Sciatic nerve (tissue), 2 donors: ENCODE data around the gene CERS1. TPM values are rescaled to one million over a fixed set of nuclear protein-coding genes. Genes with fewer than 3 reads are reported as not detected.
A peak's percentile ranks its signal among the peaks of the same experiment; 100 is the strongest.
"Not testable (repeated sequence)": the region's sequence is repeated elsewhere in the genome, so short reads cannot be mapped to it uniquely, and the experiment has no call there.

Experiments used
- ATAC-seq: fragments of 200-7000 bp; cut with Tn5 transposase; one replicate; pipeline ENCODE4 v1.9.1; 2020; ENCODE audit warnings: mild to moderate bottlenecking, moderate library complexity
- DNase-seq: peaks from one replicate; pipeline ENCODE4 v3.0.0-alpha.2; 2020; ENCODE audit warnings: low spot score
- intact Hi-C: fragments of 100-400 bp; cut with DNase I; formaldehyde crosslinking; loops from one replicate; pipeline ENCODE4 v1.14.2; 2022
- total RNA-seq: library from RNA; stranded (reverse); fragmentation: NEBNext Ultra II Directional; extraction: Animal tissue kit (Norgen Biotek cat#: 25700); gene quantifications from one replicate; pipeline ENCODE4 v1.2.1, GENCODE V29; 2021
- donor health status: DM: no; HTN: no; CAD: no.
- donor health status: DM: no; HTN: no; CAD: no.

Gene CERS1
- total RNA-seq, 1 donor from 2014 or later, result 19.7 TPM

- DNase-seq, result no peak
- intact Hi-C loops, result no loop called here
- no peak for ATAC-seq
These were observed 24.4 kb upstream of the CERS1 start for GRCh38 chr19:18920400-18920799.

- ATAC-seq (no peak), DNase-seq (no peak)
- intact Hi-C loops, result no loop called here
These were observed 23.9 kb upstream of the CERS1 start for GRCh38 chr19:18919900-18920214.

GRCh38 chr19:18919086-18919899 lies 23.3 kb upstream of the CERS1 start, which contains the start of the genes COPE and DDX49:
TSS of gene COPE (minus strand) at chr19:18919387. CDS start at chr19:18919348, 39 bp downstream.
TSS of gene DDX49 (plus strand) at chr19:18919715. CDS start at chr19:18919742, 27 bp downstream.
- peak; percentile 98 for DNase-seq
- intact Hi-C loops, result no loop called here
- ATAC-seq, result peak; percentile 99

- intact Hi-C loops, ATAC-seq, DNase-seq: not testable (repeated sequence)
These were observed 21.6 kb upstream of the CERS1 start for GRCh38 chr19:18917593-18917992.

- ATAC-seq (no peak), DNase-seq (no peak)
- intact Hi-C loops, result no loop called here
These were observed 19.7 kb upstream of the CERS1 start for GRCh38 chr19:18915639-18916038.

- intact Hi-C loops, result no loop called here
- DNase-seq, result no peak
- no peak for ATAC-seq
These were observed 17.5 kb upstream of the CERS1 start for GRCh38 chr19:18913466-18913865.

- intact Hi-C loops, result no loop called here
- ATAC-seq (no peak), DNase-seq (no peak)
These were observed 17.0 kb upstream of the CERS1 start for GRCh38 chr19:18912933-18913332.

- ATAC-seq, result no peak
- intact Hi-C loops, result no loop called here
These were observed 15.0 kb upstream of the CERS1 start for GRCh38 chr19:18910801-18911436.

GRCh38 chr19:18910010-18910409 lies 14.1 kb upstream of the CERS1 start:
- DNase-seq, result no peak
- no peak for ATAC-seq
- intact Hi-C loops, result no loop called here

More at GRCh38 chr19:18910801-18911436, 15.0 kb upstream of the CERS1 start:
- DNase-seq, result no peak

GRCh38 chr19:18908917-18909619 lies 13.1 kb upstream of the CERS1 start:
- DNase-seq (no peak), ATAC-seq (no peak)
- intact Hi-C loops, result loop anchor here (10.0 kb wide), 1 partner anchor 76 kb away; no protein-coding TSS in a partner anchor

- DNase-seq (no peak), ATAC-seq (no peak)
- intact Hi-C loops, result loop anchor here (10.0 kb wide), 1 partner anchor 78 kb away; no protein-coding TSS in a partner anchor
These were observed 10.9 kb upstream of the CERS1 start for GRCh38 chr19:18906605-18907519.

GRCh38 chr19:18905513-18906236 lies 9.7 kb upstream of the CERS1 start:
- DNase-seq, result no peak
- intact Hi-C loops, result loop anchor here (10.0 kb wide), 1 partner anchor 79 kb away; no protein-coding TSS in a partner anchor
- no peak for ATAC-seq

- DNase-seq (no peak), ATAC-seq (no peak)
- intact Hi-C loops, result loop anchor here (10.0 kb wide), 1 partner anchor 80 kb away; no protein-coding TSS in a partner anchor
These were observed 9.1 kb upstream of the CERS1 start for GRCh38 chr19:18905058-18905456.

- intact Hi-C loops, result loop anchor here (10.0 kb wide), 1 partner anchor 80 kb away; no protein-coding TSS in a partner anchor
- ATAC-seq (no peak), DNase-seq (no peak)
These were observed 8.5 kb upstream of the CERS1 start for GRCh38 chr19:18904334-18905057.

- DNase-seq (no peak), ATAC-seq (no peak)
- intact Hi-C loops, result loop anchor here (10.0 kb wide), 1 partner anchor 81 kb away; no protein-coding TSS in a partner anchor
These were observed 7.4 kb upstream of the CERS1 start for GRCh38 chr19:18903156-18904037.

GRCh38 chr19:18902519-18902918 lies 6.6 kb upstream of the CERS1 start:
- intact Hi-C loops, result loop anchor here (10.0 kb wide), 1 partner anchor 82 kb away; no protein-coding TSS in a partner anchor
- ATAC-seq, DNase-seq: not testable (repeated sequence)
